Neuronal stem cell (in vitro differentiated cells): ENCODE measurements around the gene CAV3. TPM values are rescaled to one million over a fixed set of nuclear protein-coding genes. Genes with fewer than 3 reads are reported as not detected.
A peak's percentile ranks its signal among the peaks of the same experiment; 100 is the strongest.
"Not testable (repeated sequence)": the region's sequence is repeated elsewhere in the genome, so short reads cannot be mapped to it uniquely, and the experiment has no call there.

Experiments
- DNase-seq: peaks from one replicate; pipeline ENCODE4 v3.0.0-alpha.2; 2013; ENCODE audit warnings: low spot score
- H2AFZ ChIP-seq: one replicate; pipeline ENCODE4 v1.6.1; 2013; ENCODE audit warnings: mild to moderate bottlenecking, low read length, inconsistent platforms
- H2AK5ac ChIP-seq: 2 replicates; pipeline ENCODE4 v1.6.1; 2013; ENCODE audit warnings: low read depth, mild to moderate bottlenecking, inconsistent platforms, low read length, moderate library complexity, mixed read lengths
- H2BK120ac ChIP-seq: 2 replicates; pipeline ENCODE4 v1.6.1; 2013; ENCODE audit warnings: low read depth, mild to moderate bottlenecking, inconsistent platforms, low read length, moderate library complexity, mixed read lengths
- H2BK12ac ChIP-seq: one replicate; pipeline ENCODE4 v1.6.1; 2013; ENCODE audit warnings: low read length, inconsistent platforms
- H2BK15ac ChIP-seq: 2 replicates; pipeline ENCODE4 v1.6.1; 2013; ENCODE audit warnings: mild to moderate bottlenecking, low read length, inconsistent platforms, mixed read lengths
- H2BK5ac ChIP-seq: one replicate; pipeline ENCODE4 v1.6.1; 2013; ENCODE audit warnings: inconsistent platforms, mild to moderate bottlenecking, low read length, moderate library complexity
- H3K14ac ChIP-seq: one replicate; pipeline ENCODE4 v1.6.1; 2013; ENCODE audit warnings: low read length, inconsistent platforms
- H3K18ac ChIP-seq: 2 replicates; pipeline ENCODE4 v1.6.1; 2013; ENCODE audit warnings: low read length, inconsistent platforms
- H3K23ac ChIP-seq: 2 replicates; pipeline ENCODE4 v1.6.1; 2013; ENCODE audit warnings: low read depth, mild to moderate bottlenecking, mixed read lengths, low read length, inconsistent platforms; ENCODE audit not compliant: poor library complexity
- H3K27ac ChIP-seq: replicated peaks from 3 replicates; pipeline ENCODE4 v1.5.1; 2013; ENCODE audit warnings: low read length, inconsistent platforms
- H3K27me3 ChIP-seq, 3 experiments: 2 replicates each; pipeline ENCODE4 v1.6.1; 2013; ENCODE audit warnings: low read length in 3 of 3, mild to moderate bottlenecking in 2 of 3, inconsistent platforms in 1 of 3, low read depth in 1 of 3, mixed read lengths in 1 of 3, moderate library complexity in 1 of 3; ENCODE audit not compliant: control insufficient read depth in 3 of 3, insufficient read depth in 3 of 3
- H3K36me3 ChIP-seq, 2 donors: replicated peaks in 1 of 2; 2 replicates each; pipeline ENCODE4 v1.6.1; 2013; ENCODE audit warnings: low read length in 2 of 2; ENCODE audit not compliant: control insufficient read depth in 2 of 2, insufficient read depth in 2 of 2
- H3K4ac ChIP-seq: 2 replicates; pipeline ENCODE4 v1.6.1; 2013; ENCODE audit warnings: inconsistent platforms, mild to moderate bottlenecking, low read length, moderate library complexity
- H3K4me1 ChIP-seq, 2 donors: 1 replicate in 1 of 2; 2 replicates in 1 of 2; pipeline ENCODE4 v1.6.1; 2013; ENCODE audit warnings: low read length in 2 of 2, low read depth in 1 of 2; ENCODE audit not compliant: control insufficient read depth in 2 of 2, insufficient read depth in 1 of 2
- H3K4me2 ChIP-seq: one replicate; pipeline ENCODE4 v1.6.1; 2013; ENCODE audit warnings: mild to moderate bottlenecking, low read length, inconsistent platforms; ENCODE audit not compliant: insufficient read depth, poor library complexity, severe bottlenecking
- H3K4me3 ChIP-seq, 2 donors: 2 replicates each; pipeline ENCODE4 v1.5.1; 2013; ENCODE audit warnings: low read length in 2 of 2, mild to moderate bottlenecking in 2 of 2, inconsistent platforms in 1 of 2, moderate library complexity in 1 of 2
- H3K79me1 ChIP-seq: one replicate; pipeline ENCODE4 v1.6.1; 2013; ENCODE audit warnings: low read depth, mild to moderate bottlenecking, inconsistent platforms, low read length, moderate library complexity
- H3K9ac ChIP-seq: one replicate; pipeline ENCODE4 v1.6.1; 2013; ENCODE audit warnings: mild to moderate bottlenecking, low read depth, low read length, inconsistent platforms; ENCODE audit not compliant: poor library complexity
- H3K9me3 ChIP-seq, 2 donors: replicated peaks in 1 of 2; 2 replicates each; pipeline versions ENCODE3 to v1.6.1; 2013; ENCODE audit warnings: low read length in 2 of 2, mild to moderate bottlenecking in 2 of 2, inconsistent platforms in 1 of 2, low read depth in 1 of 2, mixed read lengths in 1 of 2, moderate library complexity in 1 of 2; ENCODE audit not compliant: control insufficient read depth in 2 of 2, insufficient read depth in 1 of 2
- H4K8ac ChIP-seq: one replicate; pipeline ENCODE4 v1.6.1; 2013; ENCODE audit warnings: low read depth, mild to moderate bottlenecking, inconsistent platforms, low read length, moderate library complexity
- H4K91ac ChIP-seq: one replicate; pipeline ENCODE4 v1.6.1; 2013; ENCODE audit warnings: low read length, low read depth, mild to moderate bottlenecking, inconsistent platforms; ENCODE audit not compliant: poor library complexity
- WGBS, 2 donors: extraction: QIAGEN DNeasy Blood & Tissue Kit; methylation state at CpG; one replicate each; pipeline ENCODE4 v1.1.7; 2013; ENCODE audit warnings: missing lambda C conversion rate in 2 of 2, mixed read lengths in 1 of 2; ENCODE audit not compliant: insufficient read length in 2 of 2, insufficient replicate concordance in 1 of 2; ENCODE audit errors: extremely low coverage in 2 of 2; 5-methylcytosine and 5-hydroxymethylcytosine counted together
- polyA plus RNA-seq, 2 experiments: library from polyadenylated mRNA; stranded (reverse); fragments of 200-250 nt; gene quantifications; one replicate each; pipeline ENCODE4 v1.2.3, GENCODE V29; 2013

CAV3 gene
- 0.03 TPM for polyA plus RNA-seq (2013, experiment 1 of 2)
- 0.04 TPM for polyA plus RNA-seq (2013, experiment 2 of 2)

DNA sequence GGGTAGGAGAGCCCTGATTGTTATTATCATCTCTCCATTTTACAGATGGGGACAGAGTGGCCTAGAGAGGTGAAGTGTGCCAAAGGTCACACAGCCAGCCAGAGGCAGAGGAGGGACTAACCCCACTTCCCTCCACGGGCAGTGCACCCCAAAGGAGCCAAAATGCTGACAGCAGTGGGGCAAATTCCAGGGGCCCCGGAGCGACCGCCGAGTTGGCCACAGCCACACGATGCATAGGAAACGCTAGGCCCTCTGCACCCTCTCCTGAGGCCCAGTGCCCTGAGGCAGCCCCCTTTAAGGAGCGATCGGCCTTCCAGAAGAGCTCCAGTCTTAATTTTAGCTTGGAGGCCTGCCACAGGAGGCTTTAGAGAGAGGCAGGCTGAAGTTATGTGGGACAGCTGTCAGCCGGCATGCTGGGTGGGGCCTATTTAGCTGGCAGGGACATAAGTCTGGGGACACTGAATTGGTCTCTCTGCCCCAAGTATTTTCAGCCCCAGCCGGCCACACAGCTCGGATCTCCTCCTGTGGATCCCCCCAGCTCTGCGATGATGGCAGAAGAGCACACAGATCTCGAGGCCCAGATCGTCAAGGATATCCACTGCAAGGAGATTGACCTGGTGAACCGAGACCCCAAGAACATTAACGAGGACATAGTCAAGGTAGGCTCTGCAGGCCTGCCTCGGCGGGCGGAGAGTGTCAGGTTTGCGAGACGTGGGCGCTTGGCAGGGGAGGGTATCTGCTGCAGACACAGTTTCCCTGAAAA lies at the start of gene CAV3:
Gene CAV3, plus strand, starts transcription at position 471 of the 763 bp plus-strand sequence. Its CDS starts 75 bp downstream, at position 546.
- peak within 1 kb of the TSS; percentile 68 for H2AFZ ChIP-seq
- peak within 1 kb of the TSS; percentile 50 for H3K9ac ChIP-seq
- no peak within 1 kb of the TSS for H3K4me3 ChIP-seq
- peak within 1 kb of the TSS; percentile 79 for H4K8ac ChIP-seq
- H2BK120ac ChIP-seq: no peak within 1 kb of the TSS
- H2AK5ac ChIP-seq: peak within 1 kb of the TSS; percentile 32
- no peak for DNase-seq
- no peak within 1 kb of the TSS for H3K23ac ChIP-seq
- H2BK12ac ChIP-seq: no peak within 1 kb of the TSS
- no peak within 1 kb of the TSS for H3K27ac ChIP-seq
- no peak within 1 kb of the TSS for H3K14ac ChIP-seq
- H3K9me3 ChIP-seq: no peaks in the 10 kb centered on the region
- no CpG with 5 or more reads among the region's 23 CpGs for WGBS, 2 donors
- peak within 1 kb of the TSS; percentile 66 for H2BK15ac ChIP-seq
- peak within 1 kb of the TSS; percentile 54 for H3K4ac ChIP-seq
- H3K27me3 ChIP-seq: no peaks in the 10 kb centered on the region
- H2BK5ac ChIP-seq: peak within 1 kb of the TSS; percentile 30
- peaks cover 0 to 4% of the 10 kb centered on the region in 2 donors for H3K4me1 ChIP-seq
- no peak within 1 kb of the TSS for H3K4me2 ChIP-seq
- no peak within 1 kb of the TSS for H4K91ac ChIP-seq
- no peaks in the 10 kb centered on the region for H3K79me1 ChIP-seq
- no peaks in the 10 kb centered on the region for H3K36me3 ChIP-seq
- peak within 1 kb of the TSS; percentile 49 for H3K18ac ChIP-seq

DNA sequence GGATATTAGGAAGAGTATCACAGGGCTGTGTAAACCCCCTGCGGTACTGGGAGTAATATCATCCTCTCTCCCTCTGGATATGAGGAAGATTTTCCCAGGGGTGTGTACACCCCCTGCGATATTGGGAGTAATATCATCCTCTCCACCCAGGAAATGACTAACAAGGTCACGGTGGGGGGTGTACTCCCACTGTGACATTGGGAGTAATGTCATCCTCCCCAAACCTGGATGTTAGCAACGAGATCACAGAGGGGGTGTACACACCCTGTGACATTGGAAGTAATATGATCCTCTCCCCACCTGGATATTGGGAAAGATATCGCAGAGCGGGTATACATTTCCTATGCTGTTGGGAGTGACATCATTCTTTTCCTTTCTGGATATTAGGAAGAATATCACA lies 48.6 kb upstream of the CAV3 start:
- not testable (repeated sequence) for H2BK12ac ChIP-seq, H3K23ac ChIP-seq, DNase-seq, H3K27me3 ChIP-seq, H2BK15ac ChIP-seq, H3K4ac ChIP-seq, H3K9ac ChIP-seq, H2AK5ac ChIP-seq, H2BK5ac ChIP-seq, H3K27ac ChIP-seq, H3K18ac ChIP-seq, H4K91ac ChIP-seq, H2AFZ ChIP-seq, H2BK120ac ChIP-seq, H3K4me2 ChIP-seq, H3K36me3 ChIP-seq, H3K4me3 ChIP-seq, H3K14ac ChIP-seq, H3K9me3 ChIP-seq, H4K8ac ChIP-seq, H3K79me1 ChIP-seq
- WGBS, 2 donors: no CpG with 5 or more reads among the region's 6 CpGs
- H3K4me1 ChIP-seq: peaks cover 3 to 12% of the 10 kb centered on the region in 2 donors

DNA sequence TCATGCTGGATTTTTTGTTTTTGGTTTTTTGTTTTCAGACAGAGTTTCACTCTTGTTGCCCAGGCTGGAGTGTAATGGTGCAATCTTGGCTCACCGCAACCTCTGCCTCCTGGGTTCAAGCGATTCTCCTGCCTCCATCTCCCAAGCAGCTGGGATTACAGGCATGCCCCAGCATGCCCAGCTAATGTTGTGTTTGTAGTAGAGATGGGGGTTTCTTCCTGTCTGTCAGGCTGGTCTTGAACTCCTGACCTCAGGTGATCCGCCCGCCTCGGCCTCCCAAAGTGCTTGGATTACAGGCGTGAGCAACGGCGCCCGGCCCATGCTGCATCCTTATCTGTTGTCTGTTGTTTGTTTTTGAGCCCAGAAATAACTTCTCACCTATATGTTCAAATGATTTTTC lies 42.3 kb upstream of the CAV3 start:
- not testable (repeated sequence) for H3K18ac ChIP-seq, H3K27me3 ChIP-seq, H2BK120ac ChIP-seq, H3K4me1 ChIP-seq, H2BK15ac ChIP-seq, H3K79me1 ChIP-seq, DNase-seq, H3K23ac ChIP-seq, H4K91ac ChIP-seq, H3K9ac ChIP-seq, H3K4me3 ChIP-seq, H3K36me3 ChIP-seq, H3K27ac ChIP-seq, H3K9me3 ChIP-seq, H2AFZ ChIP-seq, H2AK5ac ChIP-seq, H3K14ac ChIP-seq, H2BK12ac ChIP-seq, H4K8ac ChIP-seq, H3K4me2 ChIP-seq, H2BK5ac ChIP-seq, H3K4ac ChIP-seq
- WGBS, 2 donors: no CpG with 5 or more reads among the region's 9 CpGs

DNA sequence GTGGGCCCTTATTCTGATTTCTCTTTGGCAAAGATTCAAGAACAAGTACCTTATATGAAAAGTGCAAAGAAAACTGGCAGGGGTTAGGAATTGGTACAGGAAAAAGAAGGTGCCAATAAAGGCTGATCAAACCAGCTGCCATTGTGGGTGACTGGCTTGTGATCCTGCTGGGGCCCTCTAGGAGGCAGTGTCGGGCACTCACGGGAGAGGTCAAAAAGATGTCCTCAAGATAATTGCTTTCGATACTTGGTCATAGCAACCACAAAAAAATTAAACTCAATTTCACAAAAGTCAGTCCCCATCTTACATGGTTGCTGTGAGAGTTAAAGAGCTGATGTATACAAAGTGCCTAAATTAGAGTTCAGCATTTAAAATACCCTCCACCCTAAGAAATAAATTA lies 31.0 kb upstream of the CAV3 start:
- H3K23ac ChIP-seq: no peak overlapping the region
- H3K27me3 ChIP-seq: no peaks in the 10 kb centered on the region
- no peaks in the 10 kb centered on the region for H3K36me3 ChIP-seq
- H2BK120ac ChIP-seq: no peak overlapping the region
- no CpG with 5 or more reads among the region's 3 CpGs for WGBS, 2 donors
- H3K9me3 ChIP-seq: peaks cover 2 to 45% of the 10 kb centered on the region in 2 donors
- H2BK5ac ChIP-seq: no peak overlapping the region
- H2BK15ac ChIP-seq: no peak overlapping the region
- H2AFZ ChIP-seq: no peak overlapping the region
- H4K8ac ChIP-seq: no peak overlapping the region
- no peak for DNase-seq
- no peak overlapping the region for H4K91ac ChIP-seq
- no peak overlapping the region for H3K18ac ChIP-seq
- H3K4me2 ChIP-seq: no peak overlapping the region
- H3K14ac ChIP-seq: no peak overlapping the region
- H3K4me1 ChIP-seq: no peaks in the 10 kb centered on the region
- H3K9ac ChIP-seq: no peak overlapping the region
- H2AK5ac ChIP-seq: no peak overlapping the region
- no peak overlapping the region for H3K27ac ChIP-seq
- H3K79me1 ChIP-seq: no peaks in the 10 kb centered on the region
- H3K4ac ChIP-seq: no peak overlapping the region
- H3K4me3 ChIP-seq: no peak overlapping the region
- H2BK12ac ChIP-seq: no peak overlapping the region
